GM12892 (cell line): ENCODE results near the gene KDM7A.

ENCODE experiments used
- DNase-seq: peaks from one replicate; pipeline ENCODE4 v3.0.0; 2011; ENCODE audit not compliant: insufficient read length
- FAIRE-seq: peaks from 2 replicates; lab custom pipeline; 2011; peaks lifted over from hg19 to GRCh38; lab: Jason Lieb, UNC
- POLR2A ChIP-seq: IDR thresholded peaks from 2 replicates; pipeline ENCODE4 v1.6.1; 2011; ENCODE audit warnings: low read depth, low read length, control low read depth
- POLR2AphosphoS5 ChIP-seq: IDR thresholded peaks from 2 replicates; pipeline ENCODE4 v1.6.1; 2011; ENCODE audit warnings: low read depth, low read length, control low read depth
- TAF1 ChIP-seq: IDR thresholded peaks from 2 replicates; pipeline ENCODE4 v1.6.1; 2011; ENCODE audit warnings: low read depth, mild to moderate bottlenecking, control low read depth, low read length, borderline replicate concordance

Gene KDM7A

GRCh38 chr7:140197218-140197890, 20.6 kb upstream of the KDM7A start:
- FAIRE-seq: no peak
- TF ChIP-seq POLR2AphosphoS5: no peak
- no peak for TF ChIP-seq POLR2A
- no peak for TF ChIP-seq TAF1
- DNase-seq: no peak

GRCh38 chr7:140196361-140197217, 19.8 kb upstream of the KDM7A start:
- DNase-seq (no peak), FAIRE-seq (no peak)
- no peak for TF ChIP-seq POLR2A
- no peak for TF ChIP-seq TAF1
- TF ChIP-seq POLR2AphosphoS5: no peak

GRCh38 chr7:140195859-140196258, 19.1 kb upstream of the KDM7A start:
- no peak for DNase-seq
- FAIRE-seq: no peak
- TF ChIP-seq POLR2A: no peak
- no peak for TF ChIP-seq TAF1
- no peak for TF ChIP-seq POLR2AphosphoS5

GRCh38 chr7:140192620-140193019, 15.8 kb upstream of the KDM7A start:
- FAIRE-seq: no peak
- DNase-seq: no peak
- TF ChIP-seq POLR2AphosphoS5 (no peak), TAF1 (no peak), POLR2A (no peak)

- DNase-seq (no peak), FAIRE-seq (no peak)
- TF ChIP-seq POLR2AphosphoS5: no peak
- no peak for TF ChIP-seq TAF1
- TF ChIP-seq POLR2A: no peak
Measured at GRCh38 chr7:140192176-140192575, 15.4 kb upstream of the KDM7A start.

GRCh38 chr7:140190588-140190987, 13.8 kb upstream of the KDM7A start:
- TF ChIP-seq POLR2AphosphoS5 (no peak), TAF1 (no peak), POLR2A (no peak)
- no peak for DNase-seq
- no peak for FAIRE-seq

GRCh38 chr7:140189917-140190316, 13.1 kb upstream of the KDM7A start:
- TF ChIP-seq POLR2AphosphoS5 (no peak), TAF1 (no peak), POLR2A (no peak)
- FAIRE-seq: no peak
- DNase-seq: no peak

GRCh38 chr7:140182917-140183316, 6.1 kb upstream of the KDM7A start:
- FAIRE-seq (no peak), DNase-seq (no peak)
- TF ChIP-seq TAF1: no peak
- no peak for TF ChIP-seq POLR2A
- TF ChIP-seq POLR2AphosphoS5: no peak

GRCh38 chr7:140179339-140179738, 2.6 kb upstream of the KDM7A start:
- FAIRE-seq (no peak), DNase-seq (no peak)
- TF ChIP-seq TAF1 (no peak), POLR2A (no peak), POLR2AphosphoS5 (no peak)

GRCh38 chr7:140176122-140176701, 571 bp downstream of the KDM7A start:
- DNase-seq (peak; percentile 14), FAIRE-seq (no peak)
- TF ChIP-seq POLR2AphosphoS5 (no peak), TAF1 (no peak), POLR2A (no peak)
